Liver (tissue), 3 donors: ENCODE results near the gene STAT6.

Source experiments
- EGR1 ChIP-seq, 2 donors: IDR thresholded peaks; 2 replicates each; pipeline ENCODE4 v1.6.1; 2016 to 2018; ENCODE audit warnings: antibody characterized with exemption in 2 of 2, low read depth in 2 of 2
- YY1 ChIP-seq: IDR thresholded peaks from 2 replicates; pipeline ENCODE4 v1.6.1; 2016; ENCODE audit warnings: antibody characterized with exemption, mild to moderate bottlenecking
- TF ChIP-seq, protein P1 (sequence below): fragments of 150-350 bp; IDR thresholded peaks from 2 replicates; pipeline ENCODE4 v1.5.1; 2017; ENCODE audit warnings: improper control_type of control experiment, low read depth, low read length; ENCODE audit not compliant: missing input control
- donor health status: healthy.
- donor health status: healthy.

DNA sequence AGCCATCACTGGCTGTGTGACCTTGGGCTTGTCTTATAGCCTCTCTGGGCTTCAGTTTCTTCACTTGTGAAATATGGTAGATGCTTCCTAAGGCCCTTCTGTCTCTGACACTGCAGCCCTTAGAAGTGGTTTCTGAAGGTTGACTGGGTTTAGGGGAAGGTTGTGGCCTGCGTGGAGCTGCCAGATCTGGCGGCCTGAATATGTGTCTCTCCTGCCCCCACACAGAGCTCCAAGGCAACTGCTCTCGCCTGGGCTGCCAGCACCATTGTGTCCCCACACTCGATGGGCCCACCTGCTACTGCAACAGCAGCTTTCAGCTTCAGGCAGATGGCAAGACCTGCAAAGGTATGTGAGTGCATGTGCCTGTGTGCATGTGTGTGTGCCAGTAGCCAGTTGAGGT, 32.3 kb upstream of the STAT6 start:
- TF ChIP-seq EGR1 (IDR thresholded peaks at IDR 0.05; ENCODE audit: low read depth in 2 of 2) (no peak), YY1 (no peak)
- TF ChIP-seq, protein P1, sequence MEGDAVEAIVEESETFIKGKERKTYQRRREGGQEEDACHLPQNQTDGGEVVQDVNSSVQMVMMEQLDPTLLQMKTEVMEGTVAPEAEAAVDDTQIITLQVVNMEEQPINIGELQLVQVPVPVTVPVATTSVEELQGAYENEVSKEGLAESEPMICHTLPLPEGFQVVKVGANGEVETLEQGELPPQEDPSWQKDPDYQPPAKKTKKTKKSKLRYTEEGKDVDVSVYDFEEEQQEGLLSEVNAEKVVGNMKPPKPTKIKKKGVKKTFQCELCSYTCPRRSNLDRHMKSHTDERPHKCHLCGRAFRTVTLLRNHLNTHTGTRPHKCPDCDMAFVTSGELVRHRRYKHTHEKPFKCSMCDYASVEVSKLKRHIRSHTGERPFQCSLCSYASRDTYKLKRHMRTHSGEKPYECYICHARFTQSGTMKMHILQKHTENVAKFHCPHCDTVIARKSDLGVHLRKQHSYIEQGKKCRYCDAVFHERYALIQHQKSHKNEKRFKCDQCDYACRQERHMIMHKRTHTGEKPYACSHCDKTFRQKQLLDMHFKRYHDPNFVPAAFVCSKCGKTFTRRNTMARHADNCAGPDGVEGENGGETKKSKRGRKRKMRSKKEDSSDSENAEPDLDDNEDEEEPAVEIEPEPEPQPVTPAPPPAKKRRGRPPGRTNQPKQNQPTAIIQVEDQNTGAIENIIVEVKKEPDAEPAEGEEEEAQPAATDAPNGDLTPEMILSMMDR = no peak
